ENCODE measurements around the gene RAB32. TPM values are rescaled to one million over a fixed set of nuclear protein-coding genes. Genes with fewer than 3 reads are reported as not detected.
"Not testable (repeated sequence)": the region's sequence is repeated elsewhere in the genome, so short reads cannot be mapped to it uniquely, and the experiment has no call there.

Gene RAB32
- total and polyA plus RNA-seq, 4 experiments from 2014 or later: 0.55 to 1.1 TPM; not detected in 2

- no peak overlapping the region for H3K27ac ChIP-seq (ENCODE audit: low read depth, low read length)
- Mint-ChIP-seq H3K4me1 (no peaks in the 10 kb centered on the region), H3K36me3 (no peaks in the 10 kb centered on the region), H3K9me3 (peaks cover 0 to 4% (median 0%) of the 10 kb centered on the region in 8 donors), H3K27me3 (peaks cover 0 to 1% of the 10 kb centered on the region in 2 donors), H3K4me3 (no peak overlapping the region), H3K27ac (no peak overlapping the region)
- H3K36me3 ChIP-seq (ENCODE audit: insufficient read depth, low read length): no peaks in the 10 kb centered on the region
- no peak for DNase-seq
- peaks cover under 1% of the 10 kb centered on the region for H3K27me3 ChIP-seq (ENCODE audit: insufficient read depth, low read length)
- no peaks in the 10 kb centered on the region for H3K9me3 ChIP-seq (ENCODE audit: control insufficient read depth in 1 of 2, low read length in 2 of 2)
- CTCF ChIA-PET (ENCODE audit: partially characterized antibody): no interaction called here
- POLR2A ChIA-PET (ENCODE audit: partially characterized antibody): no interaction called here
- no peaks in the 10 kb centered on the region for H3K4me1 ChIP-seq (ENCODE audit: insufficient read depth, low read length)
- intact Hi-C loops (cut with micrococcal nuclease): no loop called here
- H3K4me3 ChIP-seq (ENCODE audit: low read length in 2 of 2): no peak overlapping the region
Observed at GRCh38 chr6:146551545-146551944, 7.9 kb downstream of the RAB32 start.

GRCh38 chr6:146553377-146554135, 9.9 kb downstream of the RAB32 start:
- ChIA-PET CTCF (ENCODE audit: partially characterized antibody) (no interaction called here), POLR2A (ENCODE audit: partially characterized antibody) (no interaction called here)
- no peak overlapping the region for H3K27ac ChIP-seq (ENCODE audit: low read depth, low read length)
- Mint-ChIP-seq H3K4me3 (no peak overlapping the region), H3K27ac (no peak overlapping the region), H3K27me3 (peaks cover 0 to 1% of the 10 kb centered on the region in 2 donors), H3K9me3 (peaks cover 0 to 4% (median 0%) of the 10 kb centered on the region in 8 donors), H3K4me1 (no peaks in the 10 kb centered on the region), H3K36me3 (no peaks in the 10 kb centered on the region)
- H3K36me3 ChIP-seq (ENCODE audit: insufficient read depth, low read length): no peaks in the 10 kb centered on the region
- no peaks in the 10 kb centered on the region for H3K9me3 ChIP-seq (ENCODE audit: control insufficient read depth in 1 of 2, low read length in 2 of 2)
- no peaks in the 10 kb centered on the region for H3K4me1 ChIP-seq (ENCODE audit: insufficient read depth, low read length)
- no peak overlapping the region for H3K4me3 ChIP-seq (ENCODE audit: low read length in 2 of 2)
- no peaks in the 10 kb centered on the region for H3K27me3 ChIP-seq (ENCODE audit: insufficient read depth, low read length)
- DNase-seq: no peak
- intact Hi-C loops (cut with micrococcal nuclease): no loop called here

- H3K4me3 ChIP-seq (ENCODE audit: low read length in 2 of 2): no peak overlapping the region
- intact Hi-C loops (cut with micrococcal nuclease): no loop called here
- no peaks in the 10 kb centered on the region for H3K36me3 ChIP-seq (ENCODE audit: insufficient read depth, low read length)
- H3K4me1 ChIP-seq (ENCODE audit: insufficient read depth, low read length): no peaks in the 10 kb centered on the region
- H3K9me3 Mint-ChIP-seq: peaks cover 0 to 1% (median 0%) of the 10 kb centered on the region in 8 donors
- H3K27ac Mint-ChIP-seq: no peak overlapping the region
- H3K27ac ChIP-seq (ENCODE audit: low read depth, low read length): no peak overlapping the region
- H3K4me1 Mint-ChIP-seq: no peaks in the 10 kb centered on the region
- POLR2A ChIA-PET (ENCODE audit: partially characterized antibody): no interaction called here
- no peak overlapping the region for H3K4me3 Mint-ChIP-seq
- H3K27me3 ChIP-seq (ENCODE audit: insufficient read depth, low read length): no peaks in the 10 kb centered on the region
- H3K9me3 ChIP-seq (ENCODE audit: control insufficient read depth in 1 of 2, low read length in 2 of 2): no peaks in the 10 kb centered on the region
- DNase-seq: no peak
- CTCF ChIA-PET (ENCODE audit: partially characterized antibody): no interaction called here
- H3K36me3 Mint-ChIP-seq: no peaks in the 10 kb centered on the region
- no peaks in the 10 kb centered on the region for H3K27me3 Mint-ChIP-seq
Observed at GRCh38 chr6:146560607-146561006, 17.0 kb downstream of the RAB32 start.

GRCh38 chr6:146566661-146567060, 23.0 kb downstream of the RAB32 start:
- H3K4me3 Mint-ChIP-seq; POLR2A ChIA-PET (ENCODE audit: partially characterized antibody); H3K9me3 ChIP-seq (ENCODE audit: control insufficient read depth in 1 of 2, low read length in 2 of 2); H3K36me3 Mint-ChIP-seq; CTCF ChIA-PET (ENCODE audit: partially characterized antibody); H3K27me3 ChIP-seq (ENCODE audit: insufficient read depth, low read length); H3K4me1 Mint-ChIP-seq; H3K36me3 ChIP-seq (ENCODE audit: insufficient read depth, low read length); DNase-seq; intact Hi-C loops (cut with micrococcal nuclease); H3K27ac ChIP-seq (ENCODE audit: low read depth, low read length); H3K4me1 ChIP-seq (ENCODE audit: insufficient read depth, low read length); H3K27me3 Mint-ChIP-seq; H3K4me3 ChIP-seq (ENCODE audit: low read length in 2 of 2): not testable (repeated sequence)
- Mint-ChIP-seq H3K9me3 (peaks cover 3 to 24% (median 12%) of the 10 kb centered on the region in 8 donors), H3K27ac (peak overlapping the region in 1 of 7 donors; percentile 48)

- H3K36me3 ChIP-seq (ENCODE audit: insufficient read depth, low read length); H3K27me3 Mint-ChIP-seq; POLR2A ChIA-PET (ENCODE audit: partially characterized antibody): not testable (repeated sequence)
Observed at GRCh38 chr6:146568619-146569018, 25.0 kb downstream of the RAB32 start.

GRCh38 chr6:146574211-146574610, 30.6 kb downstream of the RAB32 start:
- no peaks in the 10 kb centered on the region for H3K36me3 Mint-ChIP-seq
- intact Hi-C loops (cut with micrococcal nuclease): no loop called here
- Histone ChIP-seq H3K36me3 (ENCODE audit: insufficient read depth, low read length) (no peaks in the 10 kb centered on the region), H3K27me3 (ENCODE audit: insufficient read depth, low read length) (no peaks in the 10 kb centered on the region), H3K27ac (ENCODE audit: low read depth, low read length) (no peak overlapping the region), H3K4me1 (ENCODE audit: insufficient read depth, low read length) (no peaks in the 10 kb centered on the region), H3K9me3 (ENCODE audit: control insufficient read depth in 1 of 2, low read length in 2 of 2) (no peaks in the 10 kb centered on the region), H3K4me3 (ENCODE audit: low read length in 2 of 2) (no peak overlapping the region)
- no peak overlapping the region for H3K27ac Mint-ChIP-seq
- H3K9me3 Mint-ChIP-seq: peaks cover 2 to 16% (median 7%) of the 10 kb centered on the region in 8 donors
- H3K4me3 Mint-ChIP-seq: no peak overlapping the region
- DNase-seq: no peak
- CTCF ChIA-PET (ENCODE audit: partially characterized antibody): no interaction called here
- POLR2A ChIA-PET (ENCODE audit: partially characterized antibody): no interaction called here
- H3K27me3 Mint-ChIP-seq: no peaks in the 10 kb centered on the region
- no peaks in the 10 kb centered on the region for H3K4me1 Mint-ChIP-seq

More at GRCh38 chr6:146568619-146569018, 25.0 kb downstream of the RAB32 start:
- peaks cover 3 to 24% (median 14%) of the 10 kb centered on the region in 8 donors for H3K9me3 Mint-ChIP-seq
- CTCF ChIA-PET (ENCODE audit: partially characterized antibody); H3K36me3 Mint-ChIP-seq; H3K4me3 ChIP-seq (ENCODE audit: low read length in 2 of 2); H3K27ac Mint-ChIP-seq; H3K27me3 ChIP-seq (ENCODE audit: insufficient read depth, low read length); H3K4me1 Mint-ChIP-seq; H3K4me1 ChIP-seq (ENCODE audit: insufficient read depth, low read length); H3K9me3 ChIP-seq (ENCODE audit: control insufficient read depth in 1 of 2, low read length in 2 of 2); intact Hi-C loops (cut with micrococcal nuclease); DNase-seq; H3K27ac ChIP-seq (ENCODE audit: low read depth, low read length); H3K4me3 Mint-ChIP-seq: not testable (repeated sequence)

GRCh38 chr6:146578054-146578453, 34.4 kb downstream of the RAB32 start:
- peaks cover 0 to 5% (median 1%) of the 10 kb centered on the region in 8 donors for H3K9me3 Mint-ChIP-seq
- CTCF ChIA-PET (ENCODE audit: partially characterized antibody): no interaction called here
- H3K9me3 ChIP-seq (ENCODE audit: control insufficient read depth in 1 of 2, low read length in 2 of 2): no peaks in the 10 kb centered on the region
- H3K4me1 ChIP-seq (ENCODE audit: insufficient read depth, low read length): no peaks in the 10 kb centered on the region
- H3K27me3 ChIP-seq (ENCODE audit: insufficient read depth, low read length): no peaks in the 10 kb centered on the region
- no peaks in the 10 kb centered on the region for H3K27me3 Mint-ChIP-seq
- no peak overlapping the region for H3K4me3 Mint-ChIP-seq
- no peaks in the 10 kb centered on the region for H3K36me3 Mint-ChIP-seq
- H3K27ac ChIP-seq (ENCODE audit: low read depth, low read length): no peak overlapping the region
- POLR2A ChIA-PET (ENCODE audit: partially characterized antibody): no interaction called here
- intact Hi-C loops (cut with micrococcal nuclease): no loop called here
- no peaks in the 10 kb centered on the region for H3K4me1 Mint-ChIP-seq
- no peak overlapping the region for H3K4me3 ChIP-seq (ENCODE audit: low read length in 2 of 2)
- H3K27ac Mint-ChIP-seq: no peak overlapping the region
- no peaks in the 10 kb centered on the region for H3K36me3 ChIP-seq (ENCODE audit: insufficient read depth, low read length)
- DNase-seq: no peak

All from CD4-positive, alpha-beta memory T cell (primary cell).